Mesenchymal stem cell (in vitro differentiated cells and primary cell): ENCODE measurements around the gene ANKS6.
A peak's percentile ranks its signal among the peaks of the same experiment; 100 is the strongest.

ENCODE experiments used
- DNase-seq: peaks from one replicate; pipeline ENCODE4 v3.0.0-alpha.2; 2013
- H2AFZ ChIP-seq: one replicate; pipeline ENCODE4 v1.6.1; 2013; ENCODE audit warnings: low read depth, mild to moderate bottlenecking, control low read depth, inconsistent platforms, low read length, moderate library complexity
- H2AK5ac ChIP-seq: 2 replicates; pipeline ENCODE4 v1.6.1; 2013; ENCODE audit warnings: low read length, moderate library complexity, mild to moderate bottlenecking, inconsistent platforms; ENCODE audit not compliant: severe bottlenecking
- H2BK120ac ChIP-seq: one replicate; pipeline ENCODE4 v1.6.1; 2013; ENCODE audit warnings: low read depth, mild to moderate bottlenecking, inconsistent platforms, low read length, moderate library complexity
- H2BK12ac ChIP-seq, 2 experiments: one replicate each; pipeline ENCODE4 v1.6.1; 2013; ENCODE audit warnings: inconsistent platforms in 2 of 2, low read length in 2 of 2, mild to moderate bottlenecking in 2 of 2, moderate library complexity in 2 of 2, control low read depth in 1 of 2
- H2BK15ac ChIP-seq: one replicate; pipeline ENCODE4 v1.6.1; 2013; ENCODE audit warnings: mild to moderate bottlenecking, low read depth, inconsistent platforms; ENCODE audit not compliant: poor library complexity, severe bottlenecking
- H2BK5ac ChIP-seq: 2 replicates; pipeline ENCODE4 v1.6.1; 2013; ENCODE audit warnings: low read depth, mild to moderate bottlenecking, low read length, control low read depth, inconsistent platforms; ENCODE audit not compliant: poor library complexity, severe bottlenecking
- H3K14ac ChIP-seq, 2 experiments: one replicate each; pipeline ENCODE4 v1.6.1; 2013; ENCODE audit warnings: inconsistent platforms in 2 of 2, low read length in 2 of 2, control low read depth in 1 of 2, mild to moderate bottlenecking in 1 of 2, moderate library complexity in 1 of 2
- H3K18ac ChIP-seq, 2 experiments: one replicate each; pipeline ENCODE4 v1.6.1; 2013; ENCODE audit warnings: inconsistent platforms in 2 of 2, low read length in 2 of 2, control low read depth in 1 of 2, low read depth in 1 of 2, mild to moderate bottlenecking in 1 of 2
- H3K23ac ChIP-seq, 2 experiments: one replicate each; pipeline ENCODE4 v1.6.1; 2013; ENCODE audit warnings: inconsistent platforms in 2 of 2, low read length in 2 of 2, mild to moderate bottlenecking in 2 of 2, moderate library complexity in 2 of 2, control low read depth in 1 of 2
- H3K27ac ChIP-seq: 2 replicates; pipeline ENCODE4 v1.5.1; 2013; ENCODE audit warnings: mild to moderate bottlenecking, moderate library complexity, low read length, control low read depth, inconsistent platforms; ENCODE audit not compliant: poor library complexity, severe bottlenecking
- H3K27me3 ChIP-seq, 2 experiments: 2 replicates each; pipeline versions ENCODE4 v1.6.1 to v1.7.0; 2013; ENCODE audit warnings: low read length in 2 of 2, mild to moderate bottlenecking in 2 of 2, moderate library complexity in 2 of 2, control low read depth in 1 of 2, inconsistent platforms in 1 of 2; ENCODE audit not compliant: control insufficient read depth in 1 of 2, insufficient read depth in 1 of 2
- H3K36me3 ChIP-seq, 2 experiments: 2 replicates each; pipeline versions ENCODE4 v1.6.1 to v1.7.0; 2013; ENCODE audit warnings: low read length in 2 of 2, control low read depth in 1 of 2, inconsistent platforms in 1 of 2, low read depth in 1 of 2, mild to moderate bottlenecking in 1 of 2; ENCODE audit not compliant: insufficient read depth in 2 of 2, control insufficient read depth in 1 of 2
- H3K4ac ChIP-seq, 2 experiments: one replicate each; pipeline ENCODE4 v1.6.1; 2013; ENCODE audit warnings: inconsistent platforms in 2 of 2, low read length in 2 of 2, mild to moderate bottlenecking in 2 of 2, moderate library complexity in 2 of 2, control low read depth in 1 of 2, low read depth in 1 of 2
- H3K4me1 ChIP-seq: 2 replicates; pipeline ENCODE4 v1.6.1; 2013; ENCODE audit warnings: low read depth, low read length, control low read depth; ENCODE audit not compliant: control insufficient read depth, insufficient read depth
- H3K4me2 ChIP-seq: 2 replicates; pipeline ENCODE4 v1.6.1; 2013; ENCODE audit warnings: low read length, mild to moderate bottlenecking, inconsistent platforms; ENCODE audit not compliant: poor library complexity, severe bottlenecking
- H3K4me3 ChIP-seq, 2 experiments: 2 replicates each; pipeline versions ENCODE4 v1.5.1 to v1.7.0; 2013; ENCODE audit warnings: low read length in 2 of 2, mild to moderate bottlenecking in 2 of 2, control low read depth in 1 of 2, low read depth in 1 of 2; ENCODE audit not compliant: insufficient read depth in 1 of 2
- H3K79me1 ChIP-seq: replicated peaks from 2 replicates; pipeline ENCODE4 v1.6.1; 2013; ENCODE audit warnings: mild to moderate bottlenecking, control low read depth, low read length, inconsistent platforms; ENCODE audit not compliant: poor library complexity, severe bottlenecking
- H3K9ac ChIP-seq: 2 replicates; pipeline ENCODE4 v1.7.0; 2013; ENCODE audit warnings: mild to moderate bottlenecking, low read length, moderate library complexity
- H3K9me3 ChIP-seq: 2 replicates; pipeline ENCODE4 v1.7.0; 2013; ENCODE audit warnings: mild to moderate bottlenecking, low read length; ENCODE audit not compliant: control insufficient read depth
- H4K8ac ChIP-seq: one replicate; pipeline ENCODE4 v1.6.1; 2013; ENCODE audit warnings: inconsistent platforms, mild to moderate bottlenecking, low read length, moderate library complexity
- H4K91ac ChIP-seq: one replicate; pipeline ENCODE4 v1.6.1; 2013; ENCODE audit warnings: mild to moderate bottlenecking, low read length, inconsistent platforms
- WGBS: methylation state at CpG from one replicate; pipeline ENCODE4 v1.1.7; 2013; ENCODE audit warnings: mixed read lengths; 5-methylcytosine and 5-hydroxymethylcytosine counted together

Gene ANKS6

DNA sequence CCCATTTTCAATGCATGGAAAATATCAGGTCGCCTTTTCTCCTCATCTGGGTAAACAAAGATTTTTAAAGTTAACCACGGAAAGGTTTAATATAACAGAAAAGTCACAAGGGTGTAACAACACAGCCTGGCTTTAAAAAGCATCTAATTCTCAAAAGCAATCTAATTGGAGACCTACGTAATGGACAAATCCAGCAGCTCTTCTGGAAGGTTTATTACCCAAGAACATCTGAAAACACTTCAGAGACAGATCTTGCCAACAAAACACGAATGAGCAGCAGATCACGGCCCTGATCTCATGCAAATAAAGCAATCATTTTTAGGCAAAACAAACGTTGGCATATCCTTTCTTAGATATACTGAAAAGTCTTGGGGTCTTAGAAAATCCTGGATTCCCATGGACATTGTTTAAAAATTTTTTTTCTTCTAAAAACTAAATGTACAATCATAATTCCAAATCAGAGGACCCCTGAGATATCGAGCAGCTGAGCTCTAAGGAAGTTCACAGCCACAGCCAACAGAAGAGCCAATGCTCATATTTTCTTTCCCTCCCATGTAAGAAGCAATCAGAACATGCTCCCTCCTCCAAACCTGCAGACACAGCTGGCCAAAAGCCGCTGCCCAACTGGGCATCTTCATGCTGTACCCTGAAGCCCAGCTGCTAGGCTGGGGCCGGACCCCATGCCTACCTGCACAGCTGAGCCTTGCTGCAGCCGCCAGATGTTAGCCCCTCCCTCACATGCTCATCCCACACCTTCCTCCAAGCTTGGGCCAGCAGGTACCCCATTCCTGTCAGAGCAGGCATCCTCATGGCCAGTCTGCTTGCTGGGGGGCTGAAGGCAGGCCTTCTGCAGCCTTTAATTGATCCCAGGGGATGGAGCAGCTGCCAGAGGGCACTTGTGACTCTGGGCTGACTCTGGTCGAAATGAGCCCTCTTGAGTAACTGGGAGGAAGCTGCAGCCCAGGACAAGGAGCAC is 11.2 kb downstream of the ANKS6 start:
- Histone ChIP-seq H2BK5ac (no peak overlapping the region), H4K8ac (no peak overlapping the region), H3K27me3 (no peaks in the 10 kb centered on the region), H3K9ac (peak overlapping the region; percentile 29), H3K4me3 (no peak overlapping the region), H2BK120ac (no peak overlapping the region), H2AFZ (no peak overlapping the region), H3K4me1 (peaks cover 10% of the 10 kb centered on the region), H2BK15ac (no peak overlapping the region), H3K23ac (no peak overlapping the region), H3K36me3 (peaks cover 47 to 66% of the 10 kb centered on the region in 2 experiments), H3K18ac (no peak overlapping the region), H3K27ac (no peak overlapping the region), H3K4me2 (no peak overlapping the region), H2BK12ac (peak overlapping the region in 1 of 2 experiments; percentile 4), H3K14ac (no peak overlapping the region), H3K9me3 (no peaks in the 10 kb centered on the region), H2AK5ac (no peak overlapping the region), H3K4ac (no peak overlapping the region), H4K91ac (no peak overlapping the region), H3K79me1 (peaks cover 21% of the 10 kb centered on the region)
- DNase-seq: no peak
- WGBS: 82% methylated on average over 11 of the region's 11 CpGs

DNA sequence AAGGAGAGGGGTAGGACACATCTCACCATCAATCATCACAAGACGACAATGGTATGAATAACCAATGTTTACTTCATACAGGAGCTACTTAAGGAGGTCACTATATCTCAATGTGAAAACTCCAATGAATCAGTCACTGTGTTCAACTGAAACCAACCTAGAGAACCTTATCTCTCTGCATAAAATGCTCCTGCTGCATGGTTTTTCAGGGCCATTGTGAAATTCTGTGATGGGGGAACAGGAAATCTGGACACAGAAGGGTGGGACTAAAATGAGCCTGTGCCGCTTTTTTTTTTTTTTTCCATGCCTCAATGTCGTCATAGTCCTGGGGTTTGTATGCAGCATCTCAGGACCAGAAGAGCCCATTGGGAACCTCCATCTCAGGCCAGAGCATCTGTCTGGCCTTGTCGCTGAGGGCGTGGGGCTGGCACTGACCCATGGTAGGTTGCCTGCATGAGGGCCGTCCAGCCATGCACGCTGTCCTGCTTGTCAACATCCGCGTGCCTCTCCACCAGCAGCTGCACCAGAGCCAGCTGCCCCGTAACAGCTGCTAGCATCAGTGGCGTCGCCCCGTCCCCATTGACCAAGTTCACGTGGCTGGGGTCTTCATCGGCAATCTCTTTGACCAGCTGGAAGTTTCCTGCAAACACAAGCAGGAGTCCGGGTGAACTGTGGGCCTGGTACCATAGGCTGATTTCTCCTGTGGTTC is 12.7 kb downstream of the ANKS6 start:
- Histone ChIP-seq H3K4ac (no peak overlapping the region), H2BK15ac (no peak overlapping the region), H3K4me2 (no peak overlapping the region), H3K9ac (no peak overlapping the region), H2AFZ (no peak overlapping the region), H2AK5ac (no peak overlapping the region), H3K4me3 (no peak overlapping the region), H3K14ac (peak overlapping the region in 1 of 2 experiments; percentile 61), H3K79me1 (peaks cover 14% of the 10 kb centered on the region), H3K27me3 (no peaks in the 10 kb centered on the region), H2BK5ac (no peak overlapping the region), H3K9me3 (no peaks in the 10 kb centered on the region), H3K18ac (no peak overlapping the region), H3K27ac (no peak overlapping the region), H2BK120ac (no peak overlapping the region), H3K4me1 (peaks cover 16% of the 10 kb centered on the region), H4K91ac (no peak overlapping the region), H3K36me3 (peaks cover 44 to 59% of the 10 kb centered on the region in 2 experiments), H2BK12ac (no peak overlapping the region), H4K8ac (no peak overlapping the region), H3K23ac (no peak overlapping the region)
- WGBS: 98% methylated on average over 15 of the region's 16 CpGs
- DNase-seq: no peak

DNA sequence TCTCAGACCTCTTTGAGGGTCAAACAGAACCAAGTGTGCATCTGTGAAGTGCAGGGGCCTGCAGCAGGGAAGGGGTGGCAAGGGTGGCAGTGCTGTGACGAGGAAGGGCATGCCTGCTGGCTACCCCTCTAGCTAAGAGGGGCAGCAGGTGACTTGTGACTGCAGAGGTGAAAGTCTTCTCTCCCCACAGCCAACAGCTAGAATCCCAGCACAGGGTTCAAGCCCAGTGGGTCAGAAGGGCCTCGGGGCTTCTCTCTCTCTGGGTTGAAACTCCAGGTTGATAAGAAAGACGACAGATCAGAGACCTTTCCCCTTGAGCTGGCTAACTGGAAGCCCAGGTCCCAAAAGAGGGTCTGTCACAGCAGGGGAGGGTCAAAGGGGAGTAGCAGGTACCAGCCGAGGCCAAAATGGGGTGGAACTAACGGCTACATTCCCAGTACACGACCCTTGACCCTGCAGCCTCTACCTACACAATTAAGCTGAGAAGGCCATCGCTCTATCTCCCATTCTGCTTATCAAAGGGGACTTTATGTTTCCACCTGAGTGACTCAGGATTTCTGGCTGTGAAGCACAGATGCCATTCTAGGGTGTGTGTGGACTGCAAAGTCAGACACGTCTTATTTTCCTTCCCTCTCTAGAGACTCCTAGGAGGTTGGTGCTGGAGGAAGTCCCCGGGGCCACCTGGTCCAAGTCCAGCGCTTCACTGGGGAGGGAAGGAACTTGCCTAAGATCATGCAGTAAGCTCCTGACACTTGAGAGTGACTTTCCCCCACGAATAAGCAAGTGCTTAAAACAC is 14.6 kb downstream of the ANKS6 start:
- Histone ChIP-seq H3K18ac (no peak overlapping the region), H3K4me2 (no peak overlapping the region), H3K4ac (no peak overlapping the region), H3K79me1 (peaks cover 5% of the 10 kb centered on the region), H4K91ac (no peak overlapping the region), H3K4me3 (no peak overlapping the region), H4K8ac (no peak overlapping the region), H3K9me3 (no peaks in the 10 kb centered on the region), H2BK5ac (no peak overlapping the region), H3K27ac (no peak overlapping the region), H2BK12ac (no peak overlapping the region), H3K23ac (no peak overlapping the region), H2BK15ac (no peak overlapping the region), H3K9ac (no peak overlapping the region), H3K27me3 (no peaks in the 10 kb centered on the region), H2AK5ac (no peak overlapping the region), H2BK120ac (no peak overlapping the region), H3K14ac (no peak overlapping the region), H3K36me3 (peaks cover 38 to 67% of the 10 kb centered on the region in 2 experiments), H2AFZ (no peak overlapping the region), H3K4me1 (peaks cover 19% of the 10 kb centered on the region)
- WGBS: 93% methylated on average over 9 of the region's 11 CpGs
- DNase-seq: no peak
